K562 (cell line): Measurements from ENCODE around the gene WASHC2C.
"Not testable (repeated sequence)": the region's sequence is repeated elsewhere in the genome, so short reads cannot be mapped to it uniquely, and the experiment has no call there.

Experiments used
- FOXK1 ChIP-seq: sonication (generic); formaldehyde crosslinking; IDR thresholded peaks from 2 replicates; pipeline ENCODE4 v1.8.0; 2022; ENCODE audit warnings: missing genetic modification reagents, mild to moderate bottlenecking, borderline replicate concordance
- HNRNPLL ChIP-seq: fragments of 200-400 bp; formaldehyde crosslinking; IDR thresholded peaks from 2 replicates; pipeline ENCODE4 v1.6.1; 2017; ENCODE audit warnings: low read length, low read depth, mild to moderate bottlenecking; ENCODE audit not compliant: poor library complexity, severe bottlenecking
- NKRF ChIP-seq: fragments of 450-650 bp; IDR thresholded peaks from 2 replicates; pipeline ENCODE4 v1.6.1; 2016; ENCODE audit warnings: borderline replicate concordance
- TEAD1 ChIP-seq, 2 experiments: fragments of 450-650 bp in 1 of 2; sonication (generic) in 1 of 2; formaldehyde crosslinking; IDR thresholded peaks; 2 replicates each; pipeline versions ENCODE4 v1.4.0 to v1.8.0; 2020 to 2022; ENCODE audit warnings: mild to moderate bottlenecking in 2 of 2, missing genetic modification reagents in 1 of 2

GRCh38 chr10:45757661-45758396 lies 30.8 kb downstream of the WASHC2C start:
- TF ChIP-seq FOXK1; TEAD1 (CRISPR knock-in tag; IDR thresholded peaks at IDR 0.05); NKRF; HNRNPLL: not testable (repeated sequence)
